Muscle of arm (tissue), 12 donors: ENCODE data around the gene CACHD1. TPM values are rescaled to one million over a fixed set of nuclear protein-coding genes. Genes with fewer than 3 reads are reported as not detected.
A peak's percentile ranks its signal among the peaks of the same experiment; 100 is the strongest.
"Not testable (repeated sequence)": the region's sequence is repeated elsewhere in the genome, so short reads cannot be mapped to it uniquely, and the experiment has no call there.

Experiments used
- DNase-seq: peaks from one replicate; pipeline ENCODE4 v3.0.0-alpha.2; 2013
- polyA plus RNA-seq, 12 donors: library from polyadenylated mRNA; unstranded; fragments of 120-200 nt; gene quantifications; one replicate each; pipeline ENCODE4 v1.2.1, GENCODE V29; 2013; ENCODE audit not compliant: insufficient read length in 12 of 12

The CACHD1 gene
- polyA plus RNA-seq, 12 donors, result 8.9 to 29.4 (median 12.1) TPM; not detected in 1

- no peak for DNase-seq
These were observed 114.5 kb downstream of the CACHD1 start for GRCh38 chr1:64584479-64584878.

DNA sequence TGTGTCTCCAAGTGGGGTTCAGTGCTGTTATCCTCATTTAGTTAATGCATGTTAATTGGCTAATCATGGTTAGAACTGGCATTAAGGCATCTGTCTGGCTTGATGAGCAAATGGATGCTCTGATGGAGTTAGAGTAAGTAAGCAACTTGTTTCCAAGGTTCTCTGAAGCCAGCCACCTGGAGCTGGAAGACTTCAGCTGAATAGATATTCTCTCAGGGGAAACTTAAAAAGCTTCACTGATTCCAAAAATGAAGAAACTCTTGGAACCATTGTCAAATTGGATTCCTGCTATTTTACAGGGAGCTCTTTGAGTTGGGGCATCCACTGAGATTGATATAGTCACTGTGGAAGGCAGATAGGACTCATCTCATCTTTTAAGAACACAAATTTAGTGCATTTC is 118.9 kb downstream of the CACHD1 start:
- no peak for DNase-seq

DNA sequence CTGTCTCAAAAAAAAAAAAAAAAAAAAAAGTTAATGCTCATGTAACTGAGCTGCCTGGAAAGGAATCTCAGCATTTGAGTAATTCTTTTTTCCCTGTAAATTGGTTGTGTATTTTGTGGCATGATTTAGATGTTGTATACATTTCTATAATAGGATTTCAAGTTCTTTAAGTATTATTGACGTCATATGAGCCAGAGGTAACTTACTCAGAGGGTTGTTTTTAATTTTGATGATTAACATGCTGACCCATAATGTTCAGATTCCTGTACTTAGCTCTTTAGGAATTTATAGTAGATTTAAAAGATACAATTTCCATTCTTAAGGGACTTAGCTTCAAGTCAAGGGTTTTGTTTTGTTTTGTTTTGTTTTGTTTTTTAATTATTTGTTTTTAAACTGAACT is 120.4 kb downstream of the CACHD1 start:
- no peak for DNase-seq

DNA sequence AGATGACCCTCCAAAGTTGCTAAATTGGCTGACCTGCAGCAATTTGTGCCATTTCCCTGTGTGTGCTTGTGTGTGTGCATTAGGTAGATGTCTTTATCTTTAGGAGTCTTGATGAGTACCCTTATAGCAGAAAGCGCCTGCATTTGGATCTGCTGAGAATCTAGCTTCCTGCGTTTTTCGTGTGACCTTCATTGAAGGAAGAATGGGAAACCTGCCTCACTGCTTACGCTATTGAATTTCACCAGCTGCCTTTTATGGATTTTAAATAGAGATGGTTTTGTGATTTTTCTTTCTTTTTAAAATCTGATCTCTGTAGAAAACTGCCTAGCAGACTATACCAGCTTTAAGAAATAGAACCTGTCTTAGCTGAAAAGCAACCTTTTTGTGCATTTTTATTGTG is 124.5 kb downstream of the CACHD1 start:
- no peak for DNase-seq

GRCh38 chr1:64595871-64596515 is 126.1 kb downstream of the CACHD1 start:
- DNase-seq, result no peak

DNA sequence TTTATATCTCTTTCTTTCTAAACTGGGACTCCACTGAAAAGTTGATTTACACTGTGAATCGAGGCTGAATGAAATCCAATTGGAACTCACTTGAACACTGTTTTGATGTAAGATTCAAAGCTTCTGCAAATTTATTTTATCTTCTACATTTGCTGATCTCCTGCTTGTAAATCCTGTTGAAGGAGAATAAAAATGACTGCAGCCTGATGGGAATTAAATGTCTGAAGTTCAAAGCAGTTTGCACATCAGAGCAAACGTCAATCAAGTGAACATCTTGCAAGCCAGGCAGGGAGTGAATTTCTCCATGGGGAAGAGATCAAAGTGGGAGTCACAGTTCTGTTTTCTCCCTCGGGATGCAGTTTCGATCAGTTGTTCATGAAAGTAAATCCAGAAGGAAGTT is 127.2 kb downstream of the CACHD1 start:
- no peak for DNase-seq

- DNase-seq, result no peak
These were observed 128.2 kb downstream of the CACHD1 start for GRCh38 chr1:64598100-64598571.

DNA sequence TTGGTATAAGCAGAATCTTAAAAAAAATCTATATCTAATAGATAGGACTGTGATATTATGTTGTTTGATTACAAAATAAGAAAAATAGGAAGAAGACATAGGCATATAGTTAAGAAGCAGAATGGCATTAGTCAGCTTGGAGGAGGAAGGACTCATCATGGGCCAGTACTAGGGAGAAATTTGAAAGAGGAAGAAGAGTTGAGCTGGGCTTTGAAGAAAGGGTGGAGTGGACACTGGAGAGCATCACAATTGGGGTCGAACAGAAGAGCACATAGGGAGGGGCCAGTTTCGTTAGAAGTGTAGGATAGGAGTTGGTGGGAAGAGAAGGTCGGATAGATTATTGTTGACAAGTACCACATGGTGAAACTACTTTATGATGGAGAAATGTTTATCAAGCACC is 129.3 kb downstream of the CACHD1 start:
- no peak for DNase-seq

- no peak for DNase-seq
These were observed 131.3 kb downstream of the CACHD1 start for GRCh38 chr1:64601207-64601606.

DNA sequence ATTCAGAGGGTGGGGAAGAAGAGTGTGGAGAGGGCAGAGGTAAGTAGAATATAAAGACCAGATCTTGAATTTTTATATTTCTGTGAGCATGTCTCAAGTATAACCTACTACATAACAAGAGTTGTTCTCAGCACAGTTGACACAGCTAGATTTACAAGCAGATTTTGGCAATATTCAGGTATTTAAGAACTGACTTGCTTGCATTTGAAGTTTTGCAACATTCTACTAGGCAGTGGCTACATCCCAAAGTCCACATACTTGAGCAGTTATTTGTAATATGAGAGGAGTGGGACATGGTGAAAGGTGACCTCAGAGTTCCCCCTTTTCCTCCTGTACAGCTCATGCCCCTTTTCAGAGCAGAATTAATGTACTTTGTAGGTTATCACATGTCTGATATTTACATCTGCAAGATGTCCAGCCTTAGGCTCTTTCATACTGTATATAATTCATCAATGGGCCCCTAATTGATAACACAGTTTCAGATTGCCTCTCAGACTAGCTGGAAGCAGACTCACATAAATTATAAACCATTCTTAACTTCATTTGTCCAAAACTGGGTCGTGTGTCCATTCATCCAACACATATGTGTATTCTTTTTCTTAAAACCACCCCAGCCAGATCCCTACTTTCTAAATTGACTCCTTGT is 138.2 kb downstream of the CACHD1 start:
- no peak for DNase-seq

GRCh38 chr1:64608651-64609048 is 138.7 kb downstream of the CACHD1 start:
- no peak for DNase-seq

- not testable (repeated sequence) for DNase-seq
These were observed 141.0 kb downstream of the CACHD1 start for GRCh38 chr1:64610950-64611349.

- DNase-seq, result no peak
These were observed 146.1 kb downstream of the CACHD1 start for GRCh38 chr1:64616039-64616438.

DNA sequence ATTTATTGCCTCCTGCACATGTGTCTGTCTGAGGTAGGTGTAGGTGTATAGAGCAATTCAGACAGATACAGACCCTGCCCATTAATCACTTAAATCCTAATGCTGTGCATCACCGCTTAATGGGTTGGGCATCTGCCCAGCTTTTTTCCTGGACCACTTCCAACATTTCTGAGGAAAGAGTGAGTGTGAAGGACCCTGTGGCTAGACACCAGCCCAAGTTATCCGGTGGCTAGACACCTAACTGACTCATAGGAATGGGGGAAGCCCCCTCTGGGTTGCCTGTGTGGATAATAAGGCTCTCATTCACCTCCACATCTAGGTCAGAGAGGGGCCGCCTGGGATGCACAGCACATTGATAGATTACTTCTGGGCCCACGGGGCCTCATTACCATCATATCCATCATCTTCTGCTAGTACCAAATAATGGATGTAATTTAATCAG is 153.8 kb downstream of the CACHD1 start:
- DNase-seq, result no peak

- DNase-seq, result peak; percentile 13
These were observed 154.3 kb downstream of the CACHD1 start for GRCh38 chr1:64624218-64624713.

GRCh38 chr1:64624808-64625207 is 154.9 kb downstream of the CACHD1 start:
- DNase-seq, result no peak

DNA sequence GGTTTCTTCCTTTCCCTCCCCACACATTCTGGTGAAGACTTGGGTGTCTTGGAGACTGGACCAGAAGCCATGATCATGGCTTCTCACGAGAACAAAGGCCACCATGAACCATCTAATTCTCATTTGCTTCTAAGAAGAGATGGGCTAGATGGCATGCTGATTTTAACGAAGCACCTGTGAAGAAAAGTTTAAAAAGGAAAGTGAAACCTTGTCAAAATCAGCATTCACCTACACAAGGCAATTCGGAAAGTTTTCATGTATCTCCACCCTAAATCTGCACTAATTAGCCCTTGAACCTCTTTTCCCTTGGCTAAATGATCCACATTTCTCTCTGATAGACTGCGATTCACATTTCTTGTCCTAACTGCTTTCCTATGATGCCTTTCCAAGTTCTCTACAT is 160.7 kb downstream of the CACHD1 start:
- no peak for DNase-seq

DNA sequence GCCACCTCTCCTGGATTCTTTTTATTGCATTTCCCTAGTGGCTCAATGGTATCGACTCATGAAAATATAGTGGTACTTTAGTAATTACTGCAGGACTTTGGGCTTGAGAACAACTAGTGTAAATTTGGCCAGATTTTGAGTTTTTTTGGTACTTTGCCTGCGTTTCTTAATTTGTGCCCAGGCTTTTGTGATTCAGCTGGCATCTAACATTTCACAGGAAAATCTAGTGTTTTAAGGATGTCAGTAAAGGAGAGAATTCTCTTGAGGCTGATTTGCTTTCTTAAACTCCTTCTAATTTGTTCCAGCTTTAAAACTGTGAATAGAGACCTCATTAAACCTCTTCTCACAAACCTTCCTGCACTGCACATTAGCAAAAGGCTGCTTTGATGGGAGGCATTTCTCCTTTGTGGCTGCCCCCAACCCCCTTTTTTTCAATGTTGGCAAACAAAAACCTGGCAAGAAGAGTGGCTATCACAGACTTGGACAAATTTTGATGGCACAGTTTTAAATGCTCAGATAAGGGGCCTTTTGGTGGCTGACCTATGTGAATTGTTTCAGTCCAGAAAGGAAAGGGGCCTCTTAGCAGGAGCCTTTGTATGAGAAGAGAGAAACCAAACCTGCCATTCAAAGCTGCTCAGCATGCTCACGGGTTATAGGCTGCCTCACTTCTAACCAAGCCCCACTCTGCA is 161.6 kb downstream of the CACHD1 start:
- no peak for DNase-seq

GRCh38 chr1:64632936-64633335 is 163.0 kb downstream of the CACHD1 start:
- DNase-seq, result no peak

GRCh38 chr1:64645735-64646134 is 175.8 kb downstream of the CACHD1 start:
- no peak for DNase-seq

GRCh38 chr1:64650411-64650810 is 180.5 kb downstream of the CACHD1 start:
- DNase-seq, result no peak

GRCh38 chr1:64651841-64652240 is 181.9 kb downstream of the CACHD1 start:
- no peak for DNase-seq

DNA sequence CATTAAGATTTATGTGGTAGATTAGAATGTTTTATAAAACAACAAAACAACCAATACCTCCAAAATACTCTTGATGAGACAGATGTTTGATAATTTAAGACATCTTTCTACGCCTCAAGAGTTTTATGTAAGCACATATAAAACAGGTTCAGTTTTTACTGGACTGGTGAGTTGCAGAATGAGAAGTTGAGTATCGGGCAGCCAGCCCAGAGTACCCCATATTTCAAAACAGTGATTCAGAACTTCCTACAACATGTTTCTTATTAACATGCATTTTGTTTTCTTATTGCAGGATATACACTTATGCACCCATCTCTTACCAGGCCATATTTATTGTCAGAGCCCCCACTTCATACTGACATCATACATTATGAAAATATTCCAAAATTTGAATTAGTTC is 183.5 kb downstream of the CACHD1 start:
- no peak for DNase-seq
